ENCODE data around the gene BBS9.

GRCh38 chr7:33128631-33128989 is 754 bp upstream of the BBS9 start:
- no peak for TF ChIP-seq POLR2AphosphoS5 (IDR thresholded peaks at IDR 0.05; ENCODE audit: low read depth, low read length)
- no peak for TF ChIP-seq POU2F2 (IDR thresholded peaks at IDR 0.05; ENCODE audit: low read depth, low read length)

Data from GM12891 (cell line).